Measurements from ENCODE around the gene APOBEC4. TPM values are rescaled to one million over a fixed set of nuclear protein-coding genes. Genes with fewer than 3 reads are reported as not detected.

Gene APOBEC4
- total and polyA plus RNA-seq, 2 of the 13 experiments (the other 11 are each of a cell fraction or from before 2014, with no cell fraction given): not detected

- TF ChIP-seq, protein P1, sequence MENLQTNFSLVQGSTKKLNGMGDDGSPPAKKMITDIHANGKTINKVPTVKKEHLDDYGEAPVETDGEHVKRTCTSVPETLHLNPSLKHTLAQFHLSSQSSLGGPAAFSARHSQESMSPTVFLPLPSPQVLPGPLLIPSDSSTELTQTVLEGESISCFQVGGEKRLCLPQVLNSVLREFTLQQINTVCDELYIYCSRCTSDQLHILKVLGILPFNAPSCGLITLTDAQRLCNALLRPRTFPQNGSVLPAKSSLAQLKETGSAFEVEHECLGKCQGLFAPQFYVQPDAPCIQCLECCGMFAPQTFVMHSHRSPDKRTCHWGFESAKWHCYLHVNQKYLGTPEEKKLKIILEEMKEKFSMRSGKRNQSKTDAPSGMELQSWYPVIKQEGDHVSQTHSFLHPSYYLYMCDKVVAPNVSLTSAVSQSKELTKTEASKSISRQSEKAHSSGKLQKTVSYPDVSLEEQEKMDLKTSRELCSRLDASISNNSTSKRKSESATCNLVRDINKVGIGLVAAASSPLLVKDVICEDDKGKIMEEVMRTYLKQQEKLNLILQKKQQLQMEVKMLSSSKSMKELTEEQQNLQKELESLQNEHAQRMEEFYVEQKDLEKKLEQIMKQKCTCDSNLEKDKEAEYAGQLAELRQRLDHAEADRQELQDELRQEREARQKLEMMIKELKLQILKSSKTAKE (CRISPR knock-in tag; IDR thresholded peaks at IDR 0.05; ENCODE audit: borderline replicate concordance): no peak
- TF ChIP-seq ZNF878 (CRISPR knock-in tag; IDR thresholded peaks at IDR 0.05) (0 out of 2 replicates have a peak, but pooled peaks have one; percentile 4), RBFOX2 (IDR thresholded peaks at IDR 0.05; ENCODE audit: low read depth, low read length) (0 out of 2 replicates have a peak, but pooled peaks have one; percentile 26), ATAD3A (CRISPR knock-in tag; IDR thresholded peaks at IDR 0.05) (no peak), NFIB (CRISPR knock-in tag; IDR thresholded peaks at IDR 0.05; ENCODE audit: borderline replicate concordance) (no peak), THAP11 (CRISPR knock-in tag; IDR thresholded peaks at IDR 0.05) (no peak), POLR2G (IDR thresholded peaks at IDR 0.05; ENCODE audit: low read depth, low read length) (no peak), DNMT3B (CRISPR knock-in tag; conservative IDR thresholded peaks at IDR 0.05) (no peak), RFXAP (CRISPR knock-in tag; IDR thresholded peaks at IDR 0.05; ENCODE audit: borderline replicate concordance) (no peak), ETV5 (CRISPR knock-in tag; IDR thresholded peaks at IDR 0.05; ENCODE audit: borderline replicate concordance) (no peak), ZHX2 (IDR thresholded peaks at IDR 0.05; ENCODE audit: low read depth) (no peak), ZHX2 (CRISPR knock-in tag; IDR thresholded peaks at IDR 0.05; ENCODE audit: borderline replicate concordance) (no peak), ZSCAN30 (CRISPR knock-in tag; IDR thresholded peaks at IDR 0.05) (no peak)
- TF ChIP-seq, protein P2, sequence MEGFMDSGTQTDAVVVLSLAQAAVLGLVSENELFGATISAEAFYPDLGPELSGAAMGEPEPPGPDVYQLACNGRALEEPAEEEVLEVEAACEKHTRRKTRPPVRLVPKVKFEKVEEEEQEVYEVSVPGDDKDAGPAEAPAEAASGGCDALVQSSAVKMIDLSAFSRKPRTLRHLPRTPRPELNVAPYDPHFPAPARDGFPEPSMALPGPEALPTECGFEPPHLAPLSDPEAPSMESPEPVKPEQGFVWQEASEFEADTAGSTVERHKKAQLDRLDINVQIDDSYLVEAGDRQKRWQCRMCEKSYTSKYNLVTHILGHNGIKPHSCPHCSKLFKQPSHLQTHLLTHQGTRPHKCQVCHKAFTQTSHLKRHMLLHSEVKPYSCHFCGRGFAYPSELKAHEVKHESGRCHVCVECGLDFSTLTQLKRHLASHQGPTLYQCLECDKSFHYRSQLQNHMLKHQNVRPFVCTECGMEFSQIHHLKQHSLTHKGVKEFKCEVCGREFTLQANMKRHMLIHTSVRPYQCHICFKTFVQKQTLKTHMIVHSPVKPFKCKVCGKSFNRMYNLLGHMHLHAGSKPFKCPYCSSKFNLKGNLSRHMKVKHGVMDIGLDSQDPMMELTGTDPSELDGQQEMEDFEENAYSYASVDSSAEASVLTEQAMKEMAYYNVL (CRISPR knock-in tag; IDR thresholded peaks at IDR 0.05; ENCODE audit: borderline replicate concordance): no peak
- TF ChIP-seq, protein P3, sequence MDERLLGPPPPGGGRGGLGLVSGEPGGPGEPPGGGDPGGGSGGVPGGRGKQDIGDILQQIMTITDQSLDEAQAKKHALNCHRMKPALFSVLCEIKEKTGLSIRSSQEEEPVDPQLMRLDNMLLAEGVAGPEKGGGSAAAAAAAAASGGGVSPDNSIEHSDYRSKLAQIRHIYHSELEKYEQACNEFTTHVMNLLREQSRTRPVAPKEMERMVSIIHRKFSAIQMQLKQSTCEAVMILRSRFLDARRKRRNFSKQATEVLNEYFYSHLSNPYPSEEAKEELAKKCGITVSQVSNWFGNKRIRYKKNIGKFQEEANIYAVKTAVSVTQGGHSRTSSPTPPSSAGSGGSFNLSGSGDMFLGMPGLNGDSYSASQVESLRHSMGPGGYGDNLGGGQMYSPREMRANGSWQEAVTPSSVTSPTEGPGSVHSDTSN (CRISPR knock-in tag; IDR thresholded peaks at IDR 0.05): no peak
- TF ChIP-seq, protein P4, sequence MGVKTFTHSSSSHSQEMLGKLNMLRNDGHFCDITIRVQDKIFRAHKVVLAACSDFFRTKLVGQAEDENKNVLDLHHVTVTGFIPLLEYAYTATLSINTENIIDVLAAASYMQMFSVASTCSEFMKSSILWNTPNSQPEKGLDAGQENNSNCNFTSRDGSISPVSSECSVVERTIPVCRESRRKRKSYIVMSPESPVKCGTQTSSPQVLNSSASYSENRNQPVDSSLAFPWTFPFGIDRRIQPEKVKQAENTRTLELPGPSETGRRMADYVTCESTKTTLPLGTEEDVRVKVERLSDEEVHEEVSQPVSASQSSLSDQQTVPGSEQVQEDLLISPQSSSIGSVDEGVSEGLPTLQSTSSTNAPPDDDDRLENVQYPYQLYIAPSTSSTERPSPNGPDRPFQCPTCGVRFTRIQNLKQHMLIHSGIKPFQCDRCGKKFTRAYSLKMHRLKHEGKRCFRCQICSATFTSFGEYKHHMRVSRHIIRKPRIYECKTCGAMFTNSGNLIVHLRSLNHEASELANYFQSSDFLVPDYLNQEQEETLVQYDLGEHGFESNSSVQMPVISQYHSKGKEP (CRISPR knock-in tag; IDR thresholded peaks at IDR 0.05): no peak
These were observed 19.3 kb downstream of the APOBEC4 start (continued) for GRCh38 chr1:183633676-183634343.
